ENCODE data around the gene METTL13.

- TF ChIP-seq CTCF (IDR thresholded peaks at IDR 0.05) (no peak), POLR2A (IDR thresholded peaks at IDR 0.05) (no peak)
Observed at GRCh38 chr1:171772312-171772711, 9.1 kb upstream of the METTL13 start.

All from body of pancreas (tissue), 4 donors.